Adipose tissue (tissue), 3 donors: ENCODE results near the gene LCNL1. TPM values are rescaled to one million over a fixed set of nuclear protein-coding genes. Genes with fewer than 3 reads are reported as not detected.

ENCODE experiments used
- H3K27ac ChIP-seq: one replicate; pipeline ENCODE4 v1.5.1; 2013; ENCODE audit warnings: low read depth, low read length
- WGBS, 3 donors: extraction: QIAGEN DNeasy Blood & Tissue Kit; methylation state at CpG; one replicate each; pipeline ENCODE4 v1.1.7; 2013; 5-methylcytosine and 5-hydroxymethylcytosine counted together
- polyA plus RNA-seq, 3 donors: library from polyadenylated mRNA; stranded (reverse); fragments of 200-250 nt; gene quantifications; one replicate each; pipeline ENCODE4 v1.2.3, GENCODE V29; 2013
- donor health status: healthy with polysubstance abuse.
- donor health status: Bipolar disorder and iron deficiency.
- donor health status: healthy.

Gene LCNL1
- polyA plus RNA-seq = under 1 TPM in 2 of 3 donors, not detected in 1; 0.10 to 0.45 TPM

DNA sequence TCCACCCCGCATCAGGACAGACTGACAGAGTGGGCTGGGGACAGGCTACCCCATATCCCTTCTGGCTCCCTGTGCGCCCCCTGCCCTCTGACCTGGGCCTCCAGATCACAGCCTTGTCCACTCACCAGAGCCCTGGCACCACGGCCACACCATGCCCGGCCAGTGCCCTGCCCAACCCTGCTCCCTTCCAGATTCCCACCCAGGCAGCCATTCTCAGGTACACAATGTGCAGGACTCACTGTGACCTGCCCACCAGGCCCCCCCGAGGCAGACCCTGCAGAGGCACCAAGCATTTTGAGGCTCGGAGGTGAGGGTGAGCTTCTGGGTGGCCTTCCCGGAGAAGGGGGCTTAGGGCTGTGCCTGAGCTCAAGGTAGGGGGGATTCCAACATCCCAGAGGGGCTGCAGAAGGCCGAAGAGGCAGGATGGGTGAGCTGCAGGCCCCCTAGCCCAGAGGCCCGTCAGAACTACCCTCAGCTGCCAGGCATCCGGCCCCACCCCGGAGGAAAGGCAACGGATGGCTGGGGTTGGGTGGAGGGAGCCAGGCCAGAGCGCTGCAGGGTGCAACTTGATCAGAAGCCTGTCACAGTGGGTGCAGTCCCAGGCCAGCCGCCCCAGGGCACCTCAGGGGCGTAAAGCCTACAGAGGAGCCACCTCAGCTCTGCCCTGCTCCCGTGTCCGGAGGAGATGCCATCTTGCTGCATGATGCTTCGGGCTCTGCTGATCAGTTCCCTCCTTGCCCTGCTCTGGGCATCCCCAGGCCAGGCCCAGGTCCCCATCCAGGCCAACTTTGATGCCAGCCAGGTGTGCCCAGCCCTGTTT, at the start of gene LCNL1:
Gene LCNL1, plus strand, starts transcription at position 762 of the 820 bp plus-strand sequence. CDS start 594 bp downstream, outside the sequence.
- WGBS, 3 donors = 79 to 88% (median 80%) methylated on average over 18 of the region's 18 CpGs
- H3K27ac ChIP-seq = no peak within 1 kb of the TSS

DNA sequence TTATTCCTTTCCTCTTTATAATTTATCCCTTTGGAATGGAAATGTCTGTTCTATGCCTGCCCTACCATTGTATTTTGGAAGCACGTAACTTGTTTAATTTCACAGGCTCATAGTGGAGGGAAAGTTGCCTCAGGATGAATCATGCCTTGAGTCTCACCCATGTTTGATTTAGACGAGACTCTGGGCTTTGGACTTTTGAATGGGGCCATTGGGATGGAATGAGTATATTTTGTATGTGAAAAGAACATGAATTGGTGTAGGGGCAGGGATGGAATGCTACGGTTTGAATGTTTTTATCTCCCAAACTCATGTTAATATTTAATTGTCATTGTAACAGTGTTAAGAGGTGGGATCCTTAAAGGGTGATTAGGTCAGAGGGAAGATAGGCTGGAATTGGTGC, 48.5 kb upstream of the LCNL1 start:
- 87 to 96% (median 93%) methylated on average over 3 of the region's 3 CpGs for WGBS, 3 donors
- H3K27ac ChIP-seq = no peak overlapping the region

DNA sequence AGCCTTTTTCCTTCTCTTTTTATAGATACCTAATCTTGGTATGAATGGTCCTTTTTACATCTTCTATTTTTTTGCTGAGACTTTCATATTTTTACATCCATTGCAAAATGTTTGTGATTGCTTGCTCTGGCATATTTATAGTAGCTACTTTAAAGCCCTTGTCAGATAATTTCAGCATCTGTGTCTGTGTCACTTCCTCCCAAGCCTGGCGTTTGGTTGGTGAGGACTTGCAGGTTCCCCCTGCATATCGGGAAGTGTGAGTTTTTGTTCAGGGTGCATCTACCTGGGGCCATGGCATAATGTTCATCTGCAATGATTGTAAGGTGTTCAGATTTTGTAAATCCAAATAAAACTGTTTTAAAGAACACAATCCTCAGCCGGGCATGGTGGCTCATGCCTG, 47.1 kb upstream of the LCNL1 start:
- H3K27ac ChIP-seq = no peak overlapping the region
- 61 to 86% (median 73%) methylated on average over 3 of the region's 3 CpGs for WGBS, 3 donors

DNA sequence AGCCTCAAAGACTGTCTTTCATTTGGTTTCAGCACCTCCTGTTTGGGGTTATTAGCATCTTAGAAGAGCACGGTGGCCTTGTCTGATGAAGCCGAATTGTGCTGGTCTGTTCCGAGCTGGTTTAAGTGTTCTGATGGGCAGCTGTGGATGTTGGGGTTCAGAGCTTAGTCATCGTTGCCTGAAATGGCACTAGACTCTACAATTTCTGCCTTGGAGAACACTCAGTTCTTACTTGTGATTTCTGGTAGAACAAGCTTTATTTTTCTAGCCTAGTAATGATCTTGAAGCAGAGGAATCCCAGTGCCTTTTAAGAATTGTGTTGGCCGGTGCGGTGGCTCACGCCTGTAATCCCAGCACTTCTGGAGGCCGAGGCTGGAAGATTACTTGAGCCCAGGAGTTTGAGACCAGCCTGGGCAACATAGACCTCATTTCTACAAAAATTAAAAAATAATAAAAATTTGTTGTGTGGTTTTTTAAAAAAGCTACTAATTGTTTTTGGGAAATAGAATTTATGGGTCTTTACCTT, 46.1 kb upstream of the LCNL1 start:
- WGBS, 3 donors = 90 to 94% (median 93%) methylated on average over 8 of the region's 8 CpGs
- no peak overlapping the region for H3K27ac ChIP-seq

DNA sequence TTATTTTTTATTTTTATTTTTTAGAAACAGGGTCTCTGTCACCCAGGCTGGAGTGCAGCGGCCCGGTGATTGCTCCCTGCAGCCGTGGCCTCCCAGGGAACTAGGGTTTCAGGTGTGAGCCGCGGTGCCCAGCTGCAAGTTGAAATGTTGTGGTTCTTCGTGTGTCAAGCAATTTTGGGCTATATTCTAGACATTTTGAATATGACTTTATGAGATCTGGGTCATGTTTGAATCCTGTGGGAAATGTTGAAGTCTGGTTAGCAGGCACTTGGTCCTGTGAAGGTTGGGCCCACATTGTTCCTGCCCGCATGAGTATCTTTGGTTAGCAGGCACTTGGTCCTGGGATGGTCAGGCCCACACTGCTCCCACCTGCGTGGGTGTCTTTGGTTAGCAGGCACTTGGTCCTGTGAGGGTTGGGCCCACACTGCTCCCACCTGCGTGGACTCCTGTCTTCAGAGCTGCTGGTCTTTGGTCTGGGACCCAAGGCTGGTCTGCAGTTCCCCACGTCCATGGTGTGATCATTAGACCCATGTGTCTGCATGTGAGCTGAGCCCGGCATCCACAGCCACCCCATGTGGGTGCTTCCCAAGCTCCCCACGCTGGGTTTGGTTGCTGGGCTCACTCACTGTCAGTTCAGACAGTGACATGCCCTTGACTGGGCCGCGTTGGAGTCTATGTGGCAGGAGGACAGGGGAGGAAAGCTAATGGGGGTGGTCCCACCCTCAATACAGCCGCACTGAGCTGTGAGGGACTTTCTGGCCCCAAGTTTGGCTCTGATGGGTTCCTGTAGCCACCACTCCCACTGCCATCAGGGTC, 45.4 kb upstream of the LCNL1 start:
- H3K27ac ChIP-seq = no peak overlapping the region
- WGBS, 3 donors = 89 to 98% (median 94%) methylated on average over 15 of the region's 15 CpGs

DNA sequence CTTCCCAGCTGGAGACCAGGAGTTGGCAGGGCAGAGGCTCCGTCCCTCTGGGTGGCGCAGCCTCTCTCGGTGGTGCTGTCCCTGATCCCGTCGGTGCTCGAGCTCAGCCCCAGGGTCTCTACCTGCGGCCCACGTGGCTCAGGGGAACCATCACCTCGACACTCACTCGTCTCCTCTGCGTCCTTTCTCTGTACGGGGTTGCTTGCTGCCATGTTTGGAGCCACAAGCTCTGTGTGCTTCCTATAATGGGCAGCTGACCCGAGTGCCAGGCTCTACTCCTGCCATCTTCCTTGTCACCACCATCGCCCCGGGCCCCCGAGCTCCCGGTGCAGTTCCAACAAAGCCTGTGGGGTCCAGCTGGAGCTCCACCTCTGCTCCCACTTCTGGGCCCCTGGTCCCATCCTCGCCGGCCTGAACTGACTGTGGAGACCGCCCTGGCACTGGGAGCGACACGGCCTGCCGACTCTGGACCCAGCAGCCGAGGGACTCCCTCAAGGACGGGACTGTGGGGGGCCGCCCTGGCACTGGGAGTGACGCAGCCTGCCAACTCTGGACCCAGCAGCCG, 43.3 kb upstream of the LCNL1 start:
- WGBS, 3 donors = 86 to 89% (median 89%) methylated on average over 28 of the region's 28 CpGs
- H3K27ac ChIP-seq = no peak overlapping the region

DNA sequence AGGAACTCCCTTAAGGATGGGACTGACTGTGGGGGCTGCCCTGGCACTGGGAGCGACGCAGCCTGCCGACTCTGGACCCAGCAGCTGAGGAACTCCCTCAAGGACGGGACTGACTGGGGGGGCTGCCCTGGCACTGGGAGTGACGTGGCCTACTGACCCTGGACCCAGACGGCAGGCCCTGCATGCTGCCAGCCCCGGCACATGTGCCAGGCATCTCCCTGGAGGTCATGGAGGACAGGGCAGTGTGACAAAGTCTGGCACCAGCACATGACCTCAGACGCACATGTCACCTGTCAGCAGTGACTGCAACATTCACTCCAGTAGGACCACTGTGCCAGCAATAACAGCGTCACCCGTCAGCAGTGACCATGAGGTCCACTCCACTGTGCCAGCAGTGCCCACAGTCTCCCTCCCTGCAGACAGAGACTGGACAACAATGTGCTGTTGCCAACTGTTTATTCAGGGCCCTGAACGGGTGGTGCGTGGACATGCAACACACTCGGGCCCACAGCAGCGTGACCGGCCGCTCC, 42.7 kb upstream of the LCNL1 start:
- 56 to 80% (median 78%) methylated on average over 16 of the region's 16 CpGs for WGBS, 3 donors
- no peak overlapping the region for H3K27ac ChIP-seq

DNA sequence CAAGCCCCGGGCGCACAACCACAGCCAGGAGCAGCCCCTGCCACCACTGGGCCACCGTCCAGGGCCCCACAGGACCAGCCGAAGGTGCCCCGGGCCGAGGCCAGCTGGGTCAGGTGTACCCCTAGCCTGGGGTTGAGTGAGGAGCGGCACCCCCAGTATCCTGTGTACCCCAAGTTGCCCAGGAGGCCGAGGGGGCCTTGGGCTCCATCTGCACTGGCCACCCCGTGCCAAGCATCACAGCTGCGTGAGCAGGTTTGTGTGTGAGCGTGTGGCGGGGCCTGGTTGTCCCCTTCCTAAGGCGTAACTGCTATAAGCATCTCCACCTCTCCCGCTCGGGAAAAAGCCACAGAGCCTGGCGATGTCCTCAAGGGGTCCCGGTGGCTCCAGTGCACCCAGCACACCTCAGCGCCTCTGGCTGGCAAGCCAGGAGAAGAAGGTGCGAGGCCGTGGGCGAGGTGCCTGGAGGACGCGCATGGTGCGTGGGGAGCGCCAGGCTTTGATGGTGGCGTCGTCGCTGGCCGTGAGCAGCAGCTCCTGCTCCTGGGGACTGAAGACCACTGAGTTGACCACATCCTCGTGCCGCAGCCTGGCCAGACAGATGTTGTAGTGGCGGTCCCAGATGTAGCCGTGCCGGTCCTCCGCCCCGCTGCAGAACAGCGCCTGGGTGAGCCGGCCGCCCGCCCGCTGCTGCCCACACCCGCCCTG, 42.1 kb upstream of the LCNL1 start:
- 90 to 94% (median 93%) methylated on average over 32 to 42 of the region's 42 CpGs for whole genome bisulfite sequencing, 3 donors
- no peak overlapping the region for H3K27ac ChIP-seq

DNA sequence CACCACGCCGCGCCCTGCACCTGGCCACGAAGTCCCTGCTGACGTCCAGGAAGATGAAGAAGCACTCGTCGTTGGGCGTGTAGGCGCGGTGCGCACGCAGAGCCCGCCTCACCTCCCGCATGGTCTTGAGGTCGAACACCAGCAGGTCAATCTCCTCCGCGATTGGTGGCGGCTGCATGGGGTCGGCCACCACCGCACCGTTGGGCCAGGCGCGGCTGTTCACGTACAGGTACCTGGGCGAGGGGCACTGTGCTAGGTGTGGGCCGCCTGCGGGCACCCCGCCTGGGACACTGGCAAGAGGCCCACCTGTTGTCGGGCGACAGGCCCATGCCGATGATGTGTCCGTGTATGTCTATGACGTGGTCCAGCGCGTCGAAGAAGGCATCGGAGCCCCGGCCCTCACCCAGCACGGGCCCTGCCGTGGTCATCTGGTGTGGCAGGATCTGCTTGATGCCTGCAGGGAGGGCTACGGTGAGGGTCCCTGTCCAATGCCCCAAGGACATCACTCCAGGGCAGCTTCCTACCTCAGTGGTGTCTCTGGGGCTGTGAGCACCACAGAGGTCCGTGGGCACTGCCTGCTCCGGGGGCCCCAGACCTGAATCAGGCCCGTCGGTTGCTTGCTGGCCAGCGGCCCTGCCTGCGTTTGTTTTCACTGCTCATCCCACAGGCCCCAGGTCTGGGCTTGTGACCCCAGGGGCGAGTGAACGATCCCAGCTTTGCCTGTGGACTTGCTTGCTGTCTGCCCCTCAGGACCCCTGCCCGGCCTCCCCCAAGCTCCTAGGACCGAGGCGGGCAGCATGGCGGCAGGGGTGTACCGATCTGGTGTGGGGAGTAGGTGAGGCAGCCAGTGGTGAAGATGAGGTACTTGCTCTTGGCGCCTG, 41.3 kb upstream of the LCNL1 start:
- no peak overlapping the region for H3K27ac ChIP-seq
- WGBS, 3 donors = 95 to 96% (median 96%) methylated on average over 55 of the region's 55 CpGs

DNA sequence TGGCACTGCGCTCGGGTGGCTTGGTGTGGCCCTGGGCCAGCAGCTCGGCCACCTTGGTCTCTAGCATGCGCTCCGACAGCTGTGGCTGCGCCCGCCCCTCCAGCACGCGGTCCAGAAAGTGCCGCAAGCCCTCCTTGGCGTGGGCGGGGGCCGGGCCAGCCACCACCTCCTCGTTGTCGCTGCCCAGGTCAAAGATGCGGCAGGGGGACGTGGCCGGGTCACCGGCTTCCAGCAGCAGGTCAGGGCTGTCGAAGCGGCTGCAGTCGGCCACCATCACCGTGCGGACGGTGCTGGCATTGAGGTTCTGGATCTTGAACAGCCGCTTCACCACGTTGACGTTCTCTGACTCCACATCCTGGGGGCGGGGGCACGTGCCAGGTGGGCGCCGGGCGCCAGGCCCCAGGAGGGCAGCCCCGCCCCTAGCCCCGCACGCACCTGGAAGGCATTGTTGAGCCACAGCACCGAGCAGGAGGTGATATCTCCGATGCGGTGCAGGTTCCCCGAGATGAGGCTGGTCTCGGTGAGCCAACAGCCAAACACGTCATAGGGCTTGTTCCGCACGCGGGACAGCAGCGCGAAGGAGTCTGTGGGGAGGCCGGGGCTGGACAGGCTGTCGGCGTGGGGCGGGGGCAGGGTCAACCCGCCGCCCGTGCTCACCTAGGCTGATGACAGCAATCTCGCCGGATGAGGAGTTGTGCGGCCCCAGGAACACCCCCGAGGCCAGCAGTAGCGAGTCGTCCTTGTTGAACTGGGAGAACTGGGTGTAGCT, 40.5 kb upstream of the LCNL1 start:
- 93 to 94% (median 93%) methylated on average over 60 of the region's 60 CpGs for WGBS, 3 donors
- H3K27ac ChIP-seq = no peak overlapping the region

DNA sequence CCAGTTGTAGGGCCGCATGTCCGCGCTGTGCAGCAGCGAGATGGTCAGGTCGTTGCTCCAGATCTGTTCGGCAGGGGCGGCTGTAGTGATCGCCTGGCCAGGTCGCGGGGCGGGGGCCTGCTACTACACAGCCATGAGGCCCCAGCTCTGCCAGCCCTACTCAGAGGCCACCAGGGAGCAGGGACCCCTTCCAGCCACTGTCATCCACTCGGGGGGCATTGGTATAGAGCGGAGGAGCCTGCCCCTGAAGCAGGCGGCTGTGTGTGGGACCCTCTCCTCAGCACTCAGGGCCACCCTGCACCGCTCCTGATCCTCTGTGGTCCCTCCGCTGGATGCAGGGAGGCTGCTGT, 39.9 kb upstream of the LCNL1 start:
- H3K27ac ChIP-seq = no peak overlapping the region
- WGBS, 3 donors = 92 to 96% (median 95%) methylated on average over 15 to 16 of the region's 16 CpGs

DNA sequence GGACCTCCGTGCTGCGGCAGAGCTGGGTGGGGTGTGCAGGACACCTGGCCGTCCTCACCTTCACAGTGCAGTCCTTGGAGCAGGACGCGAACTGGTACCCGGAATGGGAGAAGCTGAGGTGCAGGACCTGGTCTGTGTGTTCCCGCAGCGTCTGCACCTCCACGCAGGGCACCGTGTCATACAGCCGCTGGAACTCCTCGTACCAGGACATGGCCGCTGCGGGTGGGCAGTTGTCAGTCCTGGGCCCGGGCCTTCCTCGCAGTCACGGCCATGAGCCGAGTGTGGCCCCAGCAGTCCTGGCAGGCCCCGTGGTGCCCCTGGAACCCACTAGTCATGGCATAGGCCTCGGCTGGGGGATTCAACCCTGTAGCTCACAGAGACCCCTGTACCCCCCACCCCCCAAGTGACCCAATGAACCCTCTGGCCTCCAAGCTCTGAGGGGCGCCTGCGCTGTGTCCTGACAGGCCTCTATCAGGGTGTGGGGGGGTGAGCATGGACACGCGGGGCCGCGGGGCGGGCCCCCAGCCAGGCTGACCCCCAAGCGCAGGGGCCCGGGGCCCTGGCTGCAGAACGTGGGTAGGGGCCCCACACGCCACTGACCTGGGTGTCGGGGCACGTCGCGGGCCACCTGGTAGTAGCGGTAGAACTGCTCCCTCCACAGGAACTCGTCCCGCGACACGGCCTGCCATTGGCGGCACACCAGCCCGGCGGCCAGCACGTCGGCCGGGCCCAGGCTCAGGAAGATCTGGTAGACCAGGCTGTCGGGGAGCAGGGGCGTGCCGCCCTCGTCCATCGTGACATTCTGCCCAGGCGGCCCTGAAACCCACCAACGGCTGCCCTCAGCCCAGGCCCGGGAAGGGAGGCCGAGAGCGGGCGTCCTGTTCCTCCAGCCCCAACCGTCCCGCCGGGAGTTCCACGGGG, 39.2 kb upstream of the LCNL1 start:
- no peak overlapping the region for H3K27ac ChIP-seq
- 16 to 24% (median 22%) methylated on average over 59 to 61 of the region's 61 CpGs for WGBS, 3 donors

DNA sequence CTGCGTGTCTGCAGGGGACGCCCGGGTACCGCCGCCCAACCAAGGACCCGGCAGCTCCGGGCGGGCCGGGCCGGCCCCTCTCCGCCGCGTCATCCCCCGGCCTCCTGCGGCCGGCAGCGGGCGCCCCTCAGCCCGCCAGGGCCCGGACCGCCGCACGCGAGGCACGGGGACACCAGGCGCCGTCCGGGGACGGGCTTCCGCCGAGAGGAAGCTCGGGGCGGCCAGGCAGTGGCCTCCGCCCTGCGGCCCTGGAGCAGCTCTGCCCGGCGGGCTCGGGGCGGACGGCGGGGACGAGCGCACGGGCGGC, 38.6 kb upstream of the LCNL1 start:
- WGBS, 3 donors = 0% methylated on average over 34 to 45 of the region's 45 CpGs
- peak overlapping the region; percentile 32 for H3K27ac ChIP-seq

DNA sequence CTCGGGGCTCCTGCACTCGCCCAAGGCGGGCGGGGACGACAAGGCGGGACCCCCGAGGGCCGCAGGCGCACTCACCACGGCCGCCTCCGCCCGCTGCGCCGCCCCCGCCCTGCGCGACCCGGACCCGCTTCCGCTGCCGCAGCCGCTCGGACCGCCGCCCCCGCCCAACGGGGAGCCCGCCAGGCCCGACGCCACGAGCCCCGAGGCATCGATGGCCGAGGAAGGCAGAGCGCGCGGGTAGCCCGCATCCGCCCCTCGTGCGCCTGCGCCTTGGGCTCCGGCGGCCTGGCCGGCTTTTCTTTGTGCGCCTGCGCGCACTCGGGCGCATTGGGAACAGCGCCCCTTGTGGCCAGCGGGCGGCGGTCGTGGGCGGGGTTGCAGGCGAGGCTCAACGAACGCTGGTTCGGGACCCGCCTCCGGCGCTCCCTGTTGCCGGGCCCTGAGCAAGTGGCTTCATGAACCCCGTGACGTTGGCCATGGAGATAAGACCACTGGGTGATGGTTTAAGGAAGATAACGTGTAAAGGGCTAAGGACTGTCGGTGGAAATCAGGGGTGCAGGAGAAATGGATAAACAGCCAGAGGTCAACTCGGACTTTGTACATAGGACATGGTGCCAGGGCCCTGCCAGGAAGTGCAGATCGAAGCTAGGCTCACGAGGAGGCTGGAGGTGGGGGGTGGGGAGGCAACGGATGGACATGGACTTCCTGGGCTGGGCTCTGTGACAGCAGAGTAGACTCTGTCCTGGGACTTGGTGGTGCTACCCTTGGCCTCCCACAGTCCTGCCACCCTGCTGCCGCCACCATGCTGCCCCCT, 38.1 kb upstream of the LCNL1 start, which contains the start of the genes C8G and FBXW5:
Gene C8G, plus strand, starts transcription at position 725 of the 814 bp plus-strand sequence. Its CDS starts 78 bp downstream, at position 803.
Gene FBXW5, minus strand, starts transcription at position 220 of the 814 bp plus-strand sequence. CDS start 655 bp downstream, outside the sequence.
- WGBS, 3 donors = 4 to 5% (median 5%) methylated on average over 54 to 74 of the region's 74 CpGs
- H3K27ac ChIP-seq = peak within 1 kb of the TSS; percentile 32
